Stimulated activated CD4-positive, alpha-beta T cell treated with anti-CD3 and anti-CD28 coated beads, Interleukin-1b, Interleukin-23, amount 100 ng/mL, for 4 hours (primary cell): Measurements from ENCODE around the gene SPC24.
A peak's percentile ranks its signal among the peaks of the same experiment; 100 is the strongest.
"Not testable (repeated sequence)": the region's sequence is repeated elsewhere in the genome, so short reads cannot be mapped to it uniquely, and the experiment has no call there.

Source experiments
- DNase-seq, 2 donors: peaks; one replicate each; pipeline ENCODE4 v3.0.0-alpha.2; 2020; ENCODE audit warnings: low read depth in 2 of 2

Gene SPC24

DNA sequence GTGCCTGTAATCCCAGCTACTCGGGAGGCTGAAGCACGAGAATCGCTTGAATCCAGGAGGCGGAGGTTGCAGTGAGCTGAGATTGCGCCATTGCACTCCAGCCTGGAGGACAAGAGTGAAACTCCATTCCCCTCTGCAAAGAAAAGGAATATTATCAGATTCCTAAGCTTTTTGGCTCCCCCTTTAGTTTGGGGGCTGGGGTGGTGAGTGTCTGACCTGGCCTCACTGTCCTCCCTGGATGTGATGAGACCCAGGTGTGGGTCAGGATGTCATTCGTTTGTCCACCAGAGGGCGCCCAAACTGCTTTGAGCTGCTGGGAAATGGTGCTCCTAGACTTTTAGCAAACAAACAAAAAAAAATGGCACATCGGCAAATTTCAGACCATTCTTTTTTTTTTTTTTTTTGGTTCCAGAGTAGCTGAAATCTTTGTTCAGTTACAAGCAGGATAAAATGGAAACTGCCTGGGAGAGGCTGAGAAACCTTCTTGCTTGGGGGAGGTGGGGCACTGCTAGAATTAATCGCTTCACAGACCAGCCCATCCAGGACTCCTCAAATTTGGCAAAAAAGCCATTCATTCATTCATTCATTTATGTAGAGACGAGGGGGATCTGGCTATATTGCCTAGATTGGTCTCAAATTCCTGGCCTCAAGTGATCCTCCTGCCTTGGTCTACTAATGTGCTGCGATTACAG, 29.4 kb downstream of the SPC24 start:
- DNase-seq, result peak; percentile 68 to 76

DNA sequence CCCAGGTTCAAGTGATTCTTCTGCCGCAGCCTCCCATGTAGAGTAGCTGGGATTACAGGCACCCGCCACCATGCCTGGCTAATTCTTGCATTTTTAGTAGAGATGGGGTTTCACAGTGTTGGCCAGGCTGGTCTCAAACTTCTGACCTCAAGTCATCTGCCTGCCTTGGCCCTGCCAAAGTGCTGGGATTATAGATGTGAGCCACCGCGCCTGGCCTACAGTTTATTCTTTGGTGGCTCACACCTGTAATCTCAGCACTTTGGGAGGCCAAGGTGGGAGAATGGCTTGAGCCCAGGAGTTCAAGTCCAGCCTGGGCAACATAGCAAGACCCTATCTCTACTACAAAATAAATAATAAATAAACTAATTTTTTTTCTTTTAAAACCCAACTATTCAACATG, 31.4 kb downstream of the SPC24 start:
- DNase-seq, result not testable (repeated sequence)

DNA sequence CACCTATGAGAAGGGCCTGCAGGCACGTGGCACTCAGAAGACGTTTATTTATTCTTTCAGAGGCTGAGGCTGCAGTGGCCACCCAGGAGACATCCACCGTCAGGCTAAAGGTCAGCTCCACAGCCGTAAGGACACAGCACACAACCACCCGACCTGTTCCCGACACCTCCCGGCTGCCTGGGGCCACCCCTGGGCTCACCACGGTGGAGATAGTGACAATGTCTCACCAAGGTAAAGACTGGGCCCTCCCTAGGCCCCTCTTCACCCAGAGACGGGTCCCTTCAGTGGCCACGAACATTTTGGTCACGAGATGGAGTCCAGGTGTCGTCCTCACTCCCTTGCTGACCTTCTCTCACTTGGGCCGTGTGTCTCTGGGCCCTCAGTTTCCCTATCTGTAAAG, 32.5 kb downstream of the SPC24 start:
- DNase-seq, result no peak

DNA sequence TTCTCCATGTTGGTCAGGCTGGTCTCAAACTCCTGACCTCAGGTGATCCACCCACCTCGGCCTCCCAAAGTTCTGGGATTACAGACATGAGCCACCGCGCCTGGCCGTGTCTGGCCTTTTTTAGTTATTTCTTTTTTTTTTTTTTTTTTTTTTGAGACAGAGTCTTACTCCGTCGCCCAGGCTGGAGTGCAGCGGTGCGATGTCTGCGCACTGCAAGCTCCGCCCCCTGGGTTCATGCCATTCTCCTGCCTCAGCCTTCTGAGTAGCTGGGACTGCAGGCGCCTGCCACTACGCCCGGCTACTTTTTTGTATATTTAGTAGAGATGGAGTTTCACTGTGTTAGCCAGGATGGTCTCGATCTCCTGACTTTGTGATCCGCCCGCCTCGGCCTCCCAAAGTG, 33.6 kb downstream of the SPC24 start:
- DNase-seq, result not testable (repeated sequence)

DNA sequence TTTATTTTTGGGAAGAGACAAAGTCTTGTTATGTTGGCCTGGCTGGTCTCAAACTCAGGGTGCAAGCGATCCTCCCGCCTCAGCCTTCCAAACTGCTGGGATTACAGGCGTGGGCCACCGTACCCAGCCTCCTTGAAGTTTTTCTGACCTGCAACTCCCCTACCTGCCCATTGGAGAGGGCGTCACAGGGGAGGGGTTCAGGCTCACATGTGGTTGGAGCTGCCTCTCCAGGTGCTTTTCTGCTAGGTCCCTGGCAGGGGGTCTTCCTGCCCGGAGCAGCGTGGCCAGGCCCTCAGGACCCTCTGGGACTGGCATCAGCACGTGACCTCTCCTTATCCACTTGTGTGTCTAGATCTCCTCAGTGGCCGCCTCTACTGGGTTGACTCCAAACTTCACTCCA, 39.1 kb downstream of the SPC24 start:
- no peak for DNase-seq

DNA sequence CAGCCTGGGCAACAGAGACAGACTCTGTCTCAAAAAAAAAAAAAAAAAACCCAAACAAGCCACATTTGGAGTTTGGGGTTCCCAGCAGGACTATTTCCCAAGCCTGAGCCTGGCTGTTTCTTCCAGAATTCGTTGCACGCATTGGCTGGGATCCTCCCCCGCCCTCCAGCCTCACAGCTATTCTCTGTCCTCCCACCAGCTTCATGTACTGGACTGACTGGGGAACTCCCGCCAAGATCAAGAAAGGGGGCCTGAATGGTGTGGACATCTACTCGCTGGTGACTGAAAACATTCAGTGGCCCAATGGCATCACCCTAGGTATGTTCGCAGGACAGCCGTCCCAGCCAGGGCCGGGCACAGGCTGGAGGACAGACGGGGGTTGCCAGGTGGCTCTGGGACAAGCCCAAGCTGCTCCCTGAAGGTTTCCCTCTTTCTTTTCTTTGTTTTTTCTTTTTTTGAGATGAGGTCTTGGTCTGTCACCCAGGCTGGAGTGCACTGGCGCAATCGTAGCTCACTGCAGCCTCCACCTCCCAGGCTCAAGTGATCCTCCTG, 39.6 kb downstream of the SPC24 start:
- no peak for DNase-seq

DNA sequence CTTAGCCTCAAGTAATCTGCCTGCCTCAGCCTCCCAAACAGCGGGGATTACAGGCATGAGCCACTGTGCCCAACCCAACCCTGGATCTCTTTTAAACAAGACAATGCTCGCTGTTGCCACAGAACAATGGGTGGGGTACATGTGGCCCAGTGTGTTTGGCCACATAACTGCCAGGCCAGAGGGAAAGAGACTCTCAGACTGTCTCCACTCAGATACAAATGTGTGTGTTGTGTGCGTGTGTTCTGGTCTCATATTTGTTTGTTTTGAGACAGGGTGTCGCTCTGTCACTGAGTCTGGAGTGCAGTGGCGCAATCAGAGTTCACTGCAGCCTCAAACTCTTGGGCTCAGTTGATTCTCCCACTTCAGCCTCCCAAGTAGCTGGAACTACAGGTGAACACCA, 40.5 kb downstream of the SPC24 start:
- DNase-seq, result no peak

DNA sequence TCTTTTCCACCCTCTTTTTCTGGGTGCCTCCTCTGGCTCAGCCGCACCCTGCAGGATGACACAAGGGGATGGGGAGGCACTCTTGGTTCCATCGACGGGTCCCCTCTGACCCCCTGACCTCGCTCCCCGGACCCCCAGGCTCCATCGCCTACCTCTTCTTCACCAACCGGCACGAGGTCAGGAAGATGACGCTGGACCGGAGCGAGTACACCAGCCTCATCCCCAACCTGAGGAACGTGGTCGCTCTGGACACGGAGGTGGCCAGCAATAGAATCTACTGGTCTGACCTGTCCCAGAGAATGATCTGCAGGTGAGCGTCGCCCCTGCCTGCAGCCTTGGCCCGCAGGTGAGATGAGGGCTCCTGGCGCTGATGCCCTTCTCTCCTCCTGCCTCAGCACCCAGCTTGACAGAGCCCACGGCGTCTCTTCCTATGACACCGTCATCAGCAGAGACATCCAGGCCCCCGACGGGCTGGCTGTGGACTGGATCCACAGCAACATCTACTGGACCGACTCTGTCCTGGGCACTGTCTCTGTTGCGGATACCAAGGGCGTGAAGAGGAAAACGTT, 42.4 kb downstream of the SPC24 start:
- DNase-seq, result no peak

DNA sequence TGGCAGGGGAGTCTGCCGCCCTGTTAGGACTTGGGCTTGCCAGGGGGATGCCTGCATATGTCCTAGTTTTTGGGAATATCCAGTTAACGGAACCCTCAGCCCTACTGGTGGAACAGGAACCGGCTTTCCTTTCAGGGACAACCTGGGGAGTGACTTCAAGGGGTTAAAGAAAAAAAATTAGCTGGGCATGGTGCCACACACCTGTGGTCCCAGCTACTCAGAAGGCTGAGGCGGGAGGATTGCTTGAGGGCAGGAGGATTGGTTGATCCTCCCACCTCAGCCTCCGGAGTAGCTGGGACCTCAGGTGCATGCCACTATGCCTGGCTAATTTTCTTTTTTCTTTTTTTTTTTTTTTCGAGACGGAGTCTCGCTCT, 43.8 kb downstream of the SPC24 start:
- no peak for DNase-seq

DNA sequence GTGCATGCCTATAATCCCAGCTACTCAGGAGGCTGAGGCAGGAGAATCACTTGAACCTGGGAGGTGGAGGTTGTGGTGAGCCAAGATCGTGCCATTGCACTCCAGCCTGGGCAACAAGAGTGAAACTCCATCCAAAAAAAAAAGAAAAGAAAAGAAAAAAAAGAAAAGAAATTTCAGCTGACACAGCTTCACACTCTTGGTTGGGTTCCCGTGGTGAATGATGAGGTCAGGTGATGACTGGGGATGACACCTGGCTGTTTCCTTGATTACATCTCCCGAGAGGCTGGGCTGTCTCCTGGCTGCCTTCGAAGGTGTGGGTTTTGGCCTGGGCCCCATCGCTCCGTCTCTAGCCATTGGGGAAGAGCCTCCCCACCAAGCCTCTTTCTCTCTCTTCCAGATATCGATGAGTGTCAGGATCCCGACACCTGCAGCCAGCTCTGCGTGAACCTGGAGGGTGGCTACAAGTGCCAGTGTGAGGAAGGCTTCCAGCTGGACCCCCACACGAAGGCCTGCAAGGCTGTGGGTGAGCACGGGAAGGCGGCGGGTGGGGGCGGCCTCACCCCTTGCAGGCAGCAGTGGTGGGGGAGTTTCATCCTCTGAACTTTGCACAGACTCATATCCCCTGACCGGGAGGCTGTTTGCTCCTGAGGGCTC, 44.3 kb downstream of the SPC24 start:
- no peak for DNase-seq

DNA sequence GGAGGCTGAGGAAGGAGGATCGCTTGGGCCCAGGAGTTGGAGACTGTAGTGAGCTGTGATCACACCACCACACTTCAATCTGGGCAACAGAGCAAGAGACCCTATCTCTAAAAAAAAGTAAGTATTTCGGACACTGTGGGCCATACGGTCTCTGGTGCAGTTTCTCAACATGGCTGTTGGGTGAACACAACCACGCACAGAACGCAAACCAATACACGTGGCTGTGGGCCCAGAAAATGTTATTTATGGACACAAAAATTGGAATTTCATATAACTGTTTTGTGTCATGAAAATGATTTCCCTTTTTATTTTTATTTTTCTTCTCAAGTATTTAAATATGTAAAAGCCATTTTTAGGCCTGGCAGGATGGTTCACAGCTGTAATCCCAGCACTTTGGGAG, 46.8 kb downstream of the SPC24 start:
- DNase-seq, result no peak

DNA sequence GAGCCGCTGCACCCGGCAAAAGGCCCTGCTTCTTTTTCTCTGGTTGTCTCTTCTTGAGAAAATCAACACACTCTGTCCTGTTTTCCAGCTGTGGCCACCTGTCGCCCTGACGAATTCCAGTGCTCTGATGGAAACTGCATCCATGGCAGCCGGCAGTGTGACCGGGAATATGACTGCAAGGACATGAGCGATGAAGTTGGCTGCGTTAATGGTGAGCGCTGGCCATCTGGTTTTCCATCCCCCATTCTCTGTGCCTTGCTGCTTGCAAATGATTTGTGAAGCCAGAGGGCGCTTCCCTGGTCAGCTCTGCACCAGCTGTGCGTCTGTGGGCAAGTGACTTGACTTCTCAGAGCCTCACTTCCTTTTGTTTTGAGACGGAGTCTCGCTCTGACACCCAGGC, 49.1 kb downstream of the SPC24 start:
- no peak for DNase-seq

DNA sequence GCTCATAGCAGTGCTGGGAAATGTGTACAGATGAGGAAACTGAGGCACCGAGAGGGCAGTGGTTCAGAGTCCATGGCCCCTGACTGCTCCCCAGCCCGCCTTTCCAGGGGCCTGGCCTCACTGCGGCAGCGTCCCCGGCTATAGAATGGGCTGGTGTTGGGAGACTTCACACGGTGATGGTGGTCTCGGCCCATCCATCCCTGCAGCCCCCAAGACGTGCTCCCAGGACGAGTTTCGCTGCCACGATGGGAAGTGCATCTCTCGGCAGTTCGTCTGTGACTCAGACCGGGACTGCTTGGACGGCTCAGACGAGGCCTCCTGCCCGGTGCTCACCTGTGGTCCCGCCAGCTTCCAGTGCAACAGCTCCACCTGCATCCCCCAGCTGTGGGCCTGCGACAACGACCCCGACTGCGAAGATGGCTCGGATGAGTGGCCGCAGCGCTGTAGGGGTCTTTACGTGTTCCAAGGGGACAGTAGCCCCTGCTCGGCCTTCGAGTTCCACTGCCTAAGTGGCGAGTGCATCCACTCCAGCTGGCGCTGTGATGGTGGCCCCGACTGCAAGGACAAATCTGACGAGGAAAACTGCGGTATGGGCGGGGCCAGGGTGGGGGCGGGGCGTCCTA, 50.5 kb downstream of the SPC24 start:
- no peak for DNase-seq

DNA sequence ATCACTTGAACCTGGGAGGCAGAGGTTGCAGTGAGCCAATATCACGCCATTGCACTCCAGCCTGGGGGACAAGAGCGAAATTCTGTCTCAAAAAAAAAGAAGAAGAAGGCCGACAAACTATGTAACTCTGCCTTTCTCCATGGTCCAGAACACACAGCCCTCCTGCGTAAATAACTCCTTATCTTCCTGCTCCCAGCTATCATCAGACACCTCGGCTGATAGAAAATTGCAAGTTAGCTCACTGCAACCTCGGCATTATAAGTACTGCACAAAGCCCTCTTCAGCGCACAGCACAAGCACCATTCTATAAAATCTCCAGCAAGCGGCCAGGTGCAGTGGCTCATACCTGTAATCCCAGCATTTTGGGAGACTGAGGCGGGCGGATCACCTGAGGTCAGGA, 51.9 kb downstream of the SPC24 start:
- DNase-seq, result not testable (repeated sequence)

DNA sequence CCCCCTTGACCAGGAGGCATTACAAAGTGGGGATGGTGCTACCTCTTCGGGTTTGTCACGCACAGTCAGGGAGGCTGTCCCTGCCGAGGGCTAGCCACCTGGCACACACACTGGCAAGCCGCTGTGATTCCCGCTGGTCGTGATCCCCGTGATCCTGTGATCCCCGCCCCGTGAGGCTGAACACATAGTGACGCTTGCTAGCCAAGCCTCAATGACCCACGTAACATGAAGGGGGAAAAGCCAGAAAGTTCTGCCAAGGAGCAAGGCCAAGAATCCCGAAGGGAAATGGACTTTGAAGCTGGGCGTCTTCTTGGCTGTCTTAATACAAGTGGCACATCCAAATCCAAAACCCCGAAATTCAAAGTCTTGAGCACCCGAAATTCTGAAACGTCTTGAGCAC, 52.6 kb downstream of the SPC24 start:
- DNase-seq, result no peak

DNA sequence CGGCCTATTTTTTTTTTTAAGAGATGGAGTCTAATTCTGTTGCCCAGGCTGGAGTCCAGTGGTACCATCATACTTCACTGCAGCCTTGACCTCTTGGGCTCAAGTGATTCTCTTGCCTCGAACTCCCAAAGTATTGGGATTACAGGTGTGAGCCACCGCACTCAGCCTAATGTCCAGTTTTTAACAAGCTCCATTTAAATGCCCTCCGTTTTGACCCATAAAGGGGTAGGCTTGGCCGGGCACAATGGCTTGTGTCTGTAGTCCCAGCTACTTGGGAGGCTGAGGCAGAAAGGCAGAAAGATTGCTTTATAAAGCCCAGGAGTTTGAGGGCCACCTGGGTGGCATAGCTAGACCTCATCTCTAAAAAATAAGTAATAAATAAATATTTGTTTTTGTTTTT, 54.5 kb downstream of the SPC24 start:
- no peak for DNase-seq

DNA sequence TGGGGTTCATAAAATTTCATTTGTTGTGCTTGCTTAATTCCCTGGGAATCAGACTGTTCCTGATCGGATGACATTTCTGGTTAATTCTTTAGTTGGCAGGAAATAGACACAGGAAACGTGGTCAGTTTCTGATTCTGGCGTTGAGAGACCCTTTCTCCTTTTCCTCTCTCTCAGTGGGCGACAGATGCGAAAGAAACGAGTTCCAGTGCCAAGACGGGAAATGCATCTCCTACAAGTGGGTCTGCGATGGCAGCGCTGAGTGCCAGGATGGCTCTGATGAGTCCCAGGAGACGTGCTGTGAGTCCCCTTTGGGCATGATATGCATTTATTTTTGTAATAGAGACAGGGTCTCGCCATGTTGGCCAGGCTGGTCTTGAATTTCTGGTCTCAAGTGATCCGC, 55.5 kb downstream of the SPC24 start:
- DNase-seq, result no peak

DNA sequence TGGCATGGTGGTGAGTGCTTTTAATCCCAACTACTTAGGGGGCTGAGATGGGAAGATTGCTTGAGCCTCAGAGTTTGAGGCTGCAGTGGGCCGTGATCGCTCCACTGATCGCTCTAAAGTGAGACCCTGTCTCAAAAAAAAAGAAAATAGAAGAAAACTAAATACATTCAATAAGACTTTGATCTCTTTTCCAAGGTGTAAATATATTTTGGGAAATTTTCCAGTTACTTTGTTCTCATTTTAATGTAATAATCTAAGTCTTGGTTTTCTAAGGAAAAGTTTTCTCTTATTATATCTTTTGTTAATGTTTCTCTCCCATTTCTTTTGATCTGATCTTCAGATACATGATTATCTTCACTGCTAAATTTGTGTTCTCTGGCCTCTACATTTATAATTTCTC, 56.7 kb downstream of the SPC24 start:
- no peak for DNase-seq

DNA sequence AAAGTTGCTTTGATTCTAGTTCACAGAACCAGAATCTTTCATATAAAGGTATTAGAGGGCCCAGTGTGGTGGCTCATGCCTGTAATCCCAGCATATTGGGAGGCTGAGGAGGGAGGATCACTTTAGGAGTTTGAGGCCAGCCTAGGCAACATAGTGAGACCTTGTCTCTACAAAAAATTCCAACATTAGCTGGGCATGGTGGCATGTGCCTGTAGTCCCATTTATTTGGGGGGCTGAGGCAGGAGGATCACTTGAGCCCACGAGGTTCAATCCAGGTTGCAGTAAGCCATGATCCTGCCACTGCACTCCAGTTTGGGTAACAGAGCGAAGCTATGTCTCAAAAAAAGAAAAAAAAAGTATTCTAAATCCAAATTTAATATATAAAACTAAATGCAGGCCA, 57.3 kb downstream of the SPC24 start:
- DNase-seq, result no peak

DNA sequence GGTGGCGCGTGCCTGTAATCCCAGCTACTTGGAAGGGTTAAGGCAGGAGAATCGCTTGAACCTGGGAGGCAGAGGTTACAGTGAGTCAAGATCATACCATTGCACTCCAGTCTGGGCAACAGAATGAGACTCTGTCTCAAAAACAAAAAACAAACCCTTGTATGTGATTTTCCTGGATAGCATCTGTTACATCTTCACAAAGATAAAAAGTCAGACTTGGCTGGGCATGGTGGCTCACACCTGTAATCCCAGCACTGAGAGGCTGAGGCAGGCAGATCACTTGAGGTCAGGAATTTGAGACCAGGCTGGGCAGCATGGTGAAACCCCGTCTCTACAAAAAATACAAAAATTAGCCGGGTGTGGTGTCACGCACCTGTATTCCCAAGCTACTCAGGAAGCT, 58.2 kb downstream of the SPC24 start:
- DNase-seq, result not testable (repeated sequence)

DNA sequence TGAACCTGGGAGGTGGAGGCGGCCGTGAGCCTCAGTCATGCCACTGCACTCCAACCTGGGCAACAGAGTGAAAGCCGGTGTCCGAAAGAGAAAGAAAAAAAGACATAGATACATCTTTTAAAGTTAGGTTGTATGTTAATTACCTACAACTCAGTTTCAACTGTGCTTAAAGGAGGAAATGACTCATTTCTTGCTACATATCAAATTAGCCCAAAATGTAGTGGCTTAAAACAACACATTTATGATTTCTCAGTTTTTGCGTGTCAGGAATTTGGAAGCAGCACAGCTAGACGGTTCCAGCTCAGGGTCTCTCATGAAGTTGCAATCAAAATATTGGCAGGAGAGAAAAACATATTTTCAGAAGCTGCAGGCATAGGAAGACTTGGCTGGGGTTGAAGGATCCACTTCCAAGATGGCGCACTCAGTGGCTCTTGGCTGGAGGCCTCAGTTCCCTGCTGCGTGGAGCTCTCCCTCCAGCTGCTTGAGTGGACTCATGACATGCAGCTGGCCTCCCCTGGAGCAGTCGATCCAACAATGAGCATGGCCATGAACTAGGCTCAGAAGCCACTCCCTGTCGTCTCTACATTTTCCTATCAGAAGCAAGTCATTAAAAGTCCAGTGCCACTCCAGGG, 59.3 kb downstream of the SPC24 start:
- DNase-seq, result no peak
